ENCODE measurements around the gene CTSL.
A peak's percentile ranks its signal among the peaks of the same experiment; 100 is the strongest.
"Not testable (repeated sequence)": the region's sequence is repeated elsewhere in the genome, so short reads cannot be mapped to it uniquely, and the experiment has no call there.

Gene CTSL

DNA sequence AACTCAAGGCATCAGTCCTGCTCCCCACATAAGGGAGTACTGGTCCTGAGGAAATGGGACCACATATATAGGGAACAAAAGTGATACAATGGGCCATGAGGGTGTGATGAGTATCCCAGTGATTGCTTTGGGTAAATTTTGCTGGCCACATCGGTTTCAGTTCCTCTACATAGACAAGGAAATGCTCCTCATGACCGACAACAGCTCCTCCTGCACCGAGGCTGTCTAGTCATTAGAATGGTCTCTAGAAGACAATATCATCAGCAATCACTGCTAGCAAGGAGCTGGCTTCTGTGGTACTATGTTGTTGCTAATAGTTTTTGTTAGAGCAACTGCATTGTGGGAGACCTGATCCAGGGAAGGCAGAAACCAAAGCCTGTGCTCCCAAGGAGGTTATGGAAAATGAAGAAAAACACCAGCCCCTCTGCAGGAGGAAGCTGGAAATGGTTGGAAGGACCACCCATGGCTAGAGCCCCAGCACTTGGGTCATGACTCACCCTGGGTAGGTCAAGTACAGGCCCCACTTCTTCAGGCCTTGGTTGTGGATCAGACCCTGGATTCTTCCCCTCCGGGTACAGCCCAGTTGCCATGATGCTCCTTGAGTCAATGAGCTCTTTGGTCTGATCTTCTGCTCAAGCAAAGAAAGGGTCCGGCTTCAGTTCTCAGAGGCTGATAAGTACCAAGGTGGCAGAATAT lies 3.4 kb upstream of the CTSL start:
- no peak for DNase-seq (ENCODE audit: low read depth)

DNA sequence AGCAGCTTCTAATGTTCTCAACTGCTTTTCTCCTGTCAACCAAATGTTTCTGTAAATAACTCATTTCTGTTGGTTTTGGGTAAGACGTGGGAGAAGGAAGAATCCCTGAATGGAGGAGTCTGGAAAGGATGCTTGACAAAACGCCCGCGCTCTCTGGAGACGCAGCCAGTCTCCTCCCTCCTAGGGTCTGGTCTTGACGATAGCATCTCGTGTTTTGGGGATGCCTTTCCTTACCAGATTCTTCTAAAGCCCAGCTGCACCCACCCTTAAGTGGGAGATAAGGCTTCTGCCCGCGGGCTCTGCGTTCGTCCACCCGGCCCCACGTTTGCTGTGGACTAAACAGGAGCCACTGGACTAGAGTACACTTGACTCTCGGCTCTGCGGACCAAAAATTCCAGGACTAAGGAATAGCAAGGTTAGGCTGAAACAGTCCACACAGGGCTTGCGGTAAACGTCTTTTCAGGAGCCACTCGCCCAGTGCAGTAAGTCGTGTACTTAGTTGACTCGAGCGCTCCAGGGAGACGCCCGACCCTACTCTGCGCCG lies 491 bp upstream of the CTSL start:
- DNase-seq (ENCODE audit: low read depth), result peak; percentile 41

DNA sequence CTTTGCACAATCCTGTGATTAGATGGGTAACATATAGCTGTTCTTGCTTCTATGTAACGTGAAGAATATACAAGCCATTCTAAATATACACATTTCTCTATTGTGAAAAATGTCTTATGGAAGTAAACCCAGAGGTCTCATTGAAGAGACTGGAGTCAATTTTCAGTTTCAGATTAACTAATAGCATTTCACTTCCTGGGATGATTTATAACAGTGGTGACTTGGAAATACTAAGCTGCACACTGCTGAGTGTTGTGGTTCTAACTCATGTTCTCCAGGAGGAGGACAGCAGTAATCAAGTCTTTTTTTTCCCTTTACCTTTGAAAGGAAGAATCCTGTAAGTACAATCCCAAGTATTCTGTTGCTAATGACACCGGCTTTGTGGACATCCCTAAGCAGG lies 3.3 kb downstream of the CTSL start:
- no peak for DNase-seq (ENCODE audit: low read depth)

DNA sequence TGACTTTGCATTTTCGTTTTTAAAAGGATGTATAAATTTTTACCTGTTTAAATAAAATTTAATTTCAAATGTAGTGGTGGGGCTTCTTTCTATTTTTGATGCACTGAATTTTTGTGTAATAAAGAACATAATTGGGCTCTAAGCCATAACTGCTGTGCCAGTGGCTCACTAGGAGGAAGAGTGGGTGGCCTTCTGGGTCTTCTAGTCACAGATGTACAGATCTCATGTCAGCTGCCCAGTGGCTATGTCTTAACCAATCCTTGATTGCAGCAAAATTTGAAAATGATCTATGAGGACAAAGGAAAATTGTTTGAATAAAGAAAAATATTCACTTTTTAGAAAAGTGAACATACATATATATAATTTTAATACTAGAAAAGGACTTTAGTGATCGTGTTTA lies 5.4 kb downstream of the CTSL start:
- DNase-seq (ENCODE audit: low read depth), result no peak

DNA sequence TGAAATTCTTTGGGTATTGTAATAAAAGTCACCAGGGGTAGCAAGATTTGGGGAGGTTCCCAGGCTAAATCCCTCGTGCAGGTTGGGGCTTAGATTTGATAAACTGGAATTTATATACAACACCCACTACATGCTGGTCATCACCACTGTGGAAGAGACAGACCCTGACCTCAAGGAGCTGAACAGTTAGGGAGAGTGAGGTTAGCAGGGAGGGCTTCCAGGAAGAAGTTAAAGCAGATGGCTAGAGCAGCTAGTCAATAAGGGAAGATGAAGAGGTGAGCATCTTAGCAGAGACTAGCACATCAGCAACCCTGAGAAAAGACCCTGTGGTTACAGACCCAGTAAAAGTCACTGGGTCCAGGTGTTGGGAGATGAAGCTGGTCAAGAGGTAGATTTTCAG lies 6.4 kb downstream of the CTSL start:
- no peak for DNase-seq (ENCODE audit: low read depth)

DNA sequence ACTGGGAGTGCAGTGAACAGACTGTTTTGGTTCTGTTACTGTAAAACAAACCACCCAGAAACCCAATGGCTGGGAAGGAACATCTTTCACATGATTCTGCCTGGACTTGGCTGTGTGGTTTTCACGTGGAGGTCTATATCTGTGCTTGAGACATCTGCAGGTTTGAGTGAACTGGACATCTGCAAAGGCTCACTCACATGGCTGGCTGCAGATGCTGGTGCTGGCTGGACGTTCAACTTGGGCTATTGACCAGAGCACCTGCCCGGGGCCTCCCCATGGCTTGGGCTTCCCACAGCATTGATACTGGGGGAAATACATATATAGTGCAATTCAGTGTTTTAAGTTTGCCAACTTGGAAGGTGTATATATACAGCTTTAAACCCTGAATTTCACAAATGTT lies 6.8 kb downstream of the CTSL start:
- DNase-seq (ENCODE audit: low read depth), result no peak

DNA sequence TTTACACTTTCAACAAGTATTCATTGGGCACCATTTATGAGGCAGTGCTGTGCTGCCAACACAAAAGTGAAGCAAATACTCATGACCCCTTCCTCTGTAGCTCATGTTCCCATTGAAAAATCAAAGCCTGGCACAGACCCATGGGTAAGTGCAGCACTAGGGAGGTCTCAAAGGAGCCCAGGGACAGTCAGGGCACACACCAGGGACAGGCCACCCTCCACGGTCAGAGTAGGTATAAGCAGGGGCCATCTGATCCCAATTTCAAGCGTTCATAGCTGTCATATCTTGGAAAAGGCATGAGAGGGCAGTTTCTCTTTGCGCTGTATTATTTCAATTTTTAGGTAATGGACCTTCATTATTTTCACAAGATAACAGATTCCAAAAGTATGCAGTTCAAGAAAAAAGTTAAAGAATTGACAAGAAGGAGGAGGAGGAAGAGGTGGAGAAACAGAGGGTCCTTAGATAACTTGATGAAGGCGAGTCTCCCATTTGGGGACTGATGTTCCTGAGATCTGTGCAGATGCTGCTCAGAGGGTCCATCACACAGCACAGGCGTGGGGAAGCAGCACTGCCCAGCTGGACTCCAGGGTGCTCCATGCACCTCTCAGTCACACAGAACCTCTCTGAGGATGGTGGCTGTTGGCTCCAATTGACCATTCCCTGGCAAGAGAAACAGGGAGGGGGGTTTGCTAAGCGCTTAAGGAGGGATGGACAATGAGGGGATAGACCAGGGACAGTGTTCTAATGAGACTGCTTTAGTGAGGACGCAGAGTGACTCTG lies 7.5 kb downstream of the CTSL start:
- DNase-seq (ENCODE audit: low read depth), result no peak

DNA sequence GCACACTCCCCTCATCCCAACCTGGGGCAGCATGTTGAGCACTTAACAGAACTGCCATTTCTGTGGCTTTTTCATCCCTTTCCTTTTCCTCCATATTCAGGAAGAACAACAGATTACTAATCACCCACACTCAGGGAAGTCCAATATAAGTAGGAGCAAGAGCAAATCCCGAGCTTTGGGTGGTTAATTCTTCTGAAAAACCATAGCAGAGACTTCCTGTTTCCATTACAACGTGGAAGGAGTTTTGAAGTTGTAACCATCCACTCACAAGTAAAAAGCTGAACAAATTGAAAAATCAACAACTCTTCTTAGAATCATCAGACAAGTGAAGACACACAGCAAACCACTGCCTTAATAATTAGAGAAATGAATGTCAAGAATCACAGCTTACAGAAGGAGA lies 8.2 kb downstream of the CTSL start:
- DNase-seq (ENCODE audit: low read depth), result no peak

DNA sequence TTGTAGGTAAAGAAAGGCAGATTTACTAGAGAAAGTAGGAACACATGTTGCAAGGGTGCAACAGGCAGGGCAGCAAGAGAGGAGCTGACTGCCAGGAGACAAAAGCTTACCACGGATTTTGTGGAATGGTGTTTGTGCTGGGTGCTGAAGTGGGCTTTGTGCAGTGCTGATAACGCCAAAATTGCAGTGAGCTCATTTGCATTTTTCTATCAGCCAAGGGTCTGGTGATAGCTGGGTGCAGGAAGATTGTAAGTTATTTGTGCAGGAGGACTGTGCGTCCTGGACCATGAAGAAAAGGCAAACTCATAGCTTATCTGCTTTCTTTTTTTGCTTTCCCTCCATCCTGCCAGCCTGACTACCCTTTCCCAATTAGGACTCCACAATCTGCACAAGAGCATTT lies 13.6 kb downstream of the CTSL start:
- DNase-seq (ENCODE audit: low read depth), result no peak

DNA sequence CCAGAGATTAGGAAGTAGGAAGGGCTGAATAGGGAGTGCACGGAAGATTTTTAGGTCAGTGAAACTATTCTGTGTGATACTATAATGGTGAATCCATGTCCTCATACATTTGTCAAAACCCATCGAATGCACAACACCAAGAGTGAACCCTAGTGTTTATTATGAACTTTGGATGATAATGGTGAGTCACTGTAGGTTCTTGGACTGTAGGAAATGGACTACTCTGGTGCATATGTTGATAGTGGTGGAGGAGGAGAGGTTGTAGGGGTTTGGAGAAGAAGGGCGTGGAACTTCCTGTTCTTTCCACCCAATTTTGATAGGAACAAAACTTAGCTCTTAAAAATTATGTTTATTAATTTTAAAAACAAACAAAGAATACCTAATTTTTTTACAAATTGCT lies 14.3 kb downstream of the CTSL start:
- DNase-seq (ENCODE audit: low read depth), result no peak

DNA sequence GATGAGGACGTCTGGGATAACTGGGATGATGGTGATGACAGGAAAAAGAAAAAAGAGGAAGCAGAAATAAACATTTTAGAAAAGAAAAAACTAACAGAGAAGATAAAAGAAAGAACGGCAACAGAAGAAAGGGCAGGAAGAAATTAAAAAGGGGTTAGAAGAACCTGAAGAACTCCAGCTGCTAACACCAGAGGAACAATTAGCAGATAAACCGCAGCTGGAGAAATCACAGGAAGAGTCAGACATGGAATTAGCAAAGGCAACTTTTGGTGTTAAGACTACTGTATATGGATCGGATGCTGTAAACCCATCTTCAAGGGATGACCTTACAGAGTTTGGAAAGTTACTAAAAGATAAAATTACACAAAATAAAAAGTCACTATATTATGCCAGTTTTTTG lies 15.4 kb downstream of the CTSL start:
- no peak for DNase-seq (ENCODE audit: low read depth)

DNA sequence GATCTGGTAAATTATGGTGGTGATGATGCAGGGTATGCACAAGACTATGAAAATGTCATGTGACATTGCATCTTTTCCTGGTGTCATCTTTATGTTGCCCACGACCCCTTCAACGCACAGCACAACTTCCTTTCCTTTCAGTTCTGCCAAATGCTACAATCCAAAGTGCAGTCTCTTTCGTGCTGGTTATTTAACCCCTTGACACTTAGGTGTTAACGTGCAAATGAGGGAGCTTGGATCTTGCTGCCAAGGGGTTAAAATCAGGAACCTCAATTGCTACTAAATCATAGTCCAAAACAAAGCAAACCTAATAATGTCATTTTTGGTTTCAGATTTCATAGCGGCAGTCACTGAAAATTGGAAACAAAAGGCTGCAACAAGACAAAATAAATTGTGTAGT lies 16.0 kb downstream of the CTSL start:
- DNase-seq (ENCODE audit: low read depth), result no peak

DNA sequence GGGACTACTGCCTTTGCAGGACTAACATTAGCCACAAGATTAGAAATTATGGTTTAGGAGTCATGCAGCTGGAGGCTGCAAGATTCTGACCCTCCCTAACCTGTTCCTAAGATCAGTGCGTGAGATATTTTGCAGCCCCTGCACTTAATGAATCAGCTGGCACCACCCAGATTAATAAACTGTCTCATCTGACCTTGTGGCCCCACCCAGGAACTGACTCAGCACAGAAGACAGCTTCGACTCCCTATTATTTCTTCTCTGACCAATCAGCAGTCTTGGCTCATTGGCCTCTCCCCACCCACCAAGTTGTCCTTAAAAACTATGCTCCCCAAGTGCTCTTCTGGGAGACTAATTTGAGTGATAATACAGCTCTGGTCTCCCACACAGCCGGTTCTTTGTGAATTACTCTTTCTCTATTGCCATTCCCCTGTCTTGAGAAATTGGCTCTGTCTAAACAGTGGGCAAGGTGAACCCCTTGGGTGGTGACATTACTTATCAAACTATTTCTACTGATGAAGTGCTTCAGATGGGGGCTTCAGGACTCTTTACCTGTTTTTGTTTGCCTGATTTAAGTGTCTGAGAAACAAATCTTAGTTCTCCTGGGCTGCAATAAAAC lies 17.0 kb downstream of the CTSL start:
- DNase-seq (ENCODE audit: low read depth), result peak; percentile 48

DNA sequence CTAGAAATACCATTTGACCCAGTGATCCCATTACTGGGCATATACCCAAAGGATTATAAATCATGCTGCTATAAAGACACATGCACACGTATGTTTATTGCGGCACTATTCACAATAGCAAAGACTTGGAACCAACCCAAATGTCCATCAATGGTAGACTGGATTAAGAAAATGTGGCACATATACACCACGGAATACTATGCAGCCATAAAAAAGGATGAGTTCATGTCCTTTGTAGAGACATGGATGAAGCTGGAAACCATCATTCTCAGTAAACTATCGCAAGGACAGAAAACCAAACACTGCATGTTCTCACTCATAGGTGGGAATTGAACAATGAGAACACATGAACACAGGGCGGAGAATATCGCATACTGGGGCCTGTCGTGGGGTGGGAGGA lies 18.3 kb downstream of the CTSL start:
- not testable (repeated sequence) for DNase-seq (ENCODE audit: low read depth)

DNA sequence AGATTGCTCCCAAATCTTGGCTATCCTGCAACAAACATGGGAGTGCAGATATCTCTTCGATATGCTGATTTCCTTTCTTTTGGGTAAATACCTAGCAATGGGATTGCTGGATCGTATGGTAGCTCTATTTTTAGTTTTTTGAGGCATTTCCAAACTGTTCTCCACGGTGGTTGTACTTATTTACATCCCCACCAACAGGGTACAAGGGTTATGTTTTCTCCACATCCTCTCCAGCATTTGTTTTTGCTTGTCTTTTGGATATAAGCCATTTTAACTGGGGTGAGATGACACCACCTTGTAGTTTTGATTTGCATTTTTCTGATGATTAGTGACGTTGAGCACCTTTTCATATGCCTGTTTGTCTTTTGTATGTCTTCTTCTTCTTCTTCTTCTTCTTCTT lies 20.3 kb downstream of the CTSL start:
- no peak for DNase-seq (ENCODE audit: low read depth)

DNA sequence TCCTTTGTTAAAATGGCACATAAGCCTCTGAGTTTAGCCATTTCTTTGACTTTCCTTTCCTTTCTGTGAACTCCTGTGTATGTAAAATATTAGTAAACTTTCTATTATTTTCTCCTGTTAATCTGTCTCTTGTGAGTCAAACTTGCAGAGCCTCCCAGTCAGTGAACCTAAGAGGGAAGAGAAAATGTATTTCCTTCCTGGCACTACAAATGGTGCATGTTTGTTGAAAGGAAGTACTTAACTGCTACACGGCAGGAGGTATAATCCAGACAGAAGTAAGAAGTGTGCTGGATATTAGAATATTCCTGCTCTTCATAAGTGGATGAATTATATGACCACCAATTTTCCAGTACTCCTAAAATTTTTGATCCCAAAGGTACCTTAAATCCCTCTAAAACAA lies 23.0 kb downstream of the CTSL start:
- DNase-seq (ENCODE audit: low read depth), result no peak

DNA sequence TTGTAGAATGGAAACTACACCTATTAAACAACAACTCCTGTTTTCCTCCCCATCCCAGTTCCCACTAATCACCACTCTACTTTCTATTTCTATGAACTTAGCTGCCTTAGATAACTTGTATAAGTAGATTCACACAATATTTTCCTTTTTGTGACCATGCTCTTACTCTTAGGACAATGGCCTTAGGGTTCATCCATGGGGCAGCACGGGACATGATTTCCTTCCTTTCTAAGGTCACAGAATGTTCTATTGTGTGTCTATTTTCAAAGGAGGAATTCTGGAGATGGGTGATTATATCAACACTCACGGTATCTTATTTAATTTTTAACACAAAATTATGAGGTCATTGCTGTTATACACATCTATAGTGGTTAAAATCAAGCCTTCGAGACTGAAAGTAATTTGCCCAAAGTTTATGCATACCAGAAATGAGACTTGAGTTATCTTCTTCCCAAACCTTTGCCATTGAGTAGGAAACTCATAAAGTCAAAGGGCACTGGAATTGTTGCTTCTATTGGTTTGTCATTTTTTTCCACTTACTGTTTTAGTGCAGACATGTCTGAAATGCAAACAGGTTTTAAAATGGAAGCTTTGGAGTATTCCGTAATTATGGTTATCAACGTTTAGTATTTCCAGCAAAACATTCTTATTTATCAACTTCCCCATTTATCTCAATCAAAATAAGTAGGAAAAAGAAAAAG lies 23.6 kb downstream of the CTSL start:
- no peak for DNase-seq (ENCODE audit: low read depth)

DNA sequence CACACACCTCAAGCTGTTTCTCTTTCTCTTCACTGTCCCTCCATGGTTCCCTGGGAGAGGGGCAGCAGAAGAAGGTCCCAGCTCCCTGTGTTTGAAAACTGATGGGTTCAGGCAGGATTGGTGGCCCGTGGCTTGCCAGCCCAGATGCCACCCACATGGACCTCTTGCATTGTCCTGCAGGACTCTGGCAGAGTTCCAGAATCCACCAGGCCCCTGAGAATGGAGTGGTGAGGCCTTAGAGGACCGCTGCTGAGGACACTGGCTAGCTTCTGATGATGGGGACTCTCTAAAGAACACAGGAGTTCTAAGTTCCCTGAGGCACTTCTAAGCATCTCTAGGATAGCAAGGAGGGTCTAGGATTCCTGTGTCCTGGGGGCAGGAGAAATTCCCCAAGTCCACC lies 24.8 kb downstream of the CTSL start:
- DNase-seq (ENCODE audit: low read depth), result no peak

DNA sequence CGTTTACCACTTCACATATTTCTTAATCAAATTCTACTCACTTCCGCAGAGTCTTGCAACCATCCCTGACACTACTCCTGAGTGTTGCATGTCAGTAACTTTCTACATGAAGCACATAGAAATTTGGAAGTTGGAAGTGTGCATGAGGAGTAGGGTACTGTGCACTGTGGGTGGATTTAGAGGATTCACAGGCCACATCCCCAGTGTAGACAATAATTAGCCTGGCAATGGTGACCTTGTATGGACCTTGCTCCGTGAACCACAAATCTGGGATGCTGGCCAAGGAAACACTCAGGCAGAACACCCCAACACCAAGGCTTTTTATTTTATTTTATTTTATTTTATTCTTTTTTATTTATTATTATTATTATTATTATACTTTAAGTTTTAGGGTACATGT lies 25.5 kb downstream of the CTSL start:
- DNase-seq (ENCODE audit: low read depth), result no peak

DNA sequence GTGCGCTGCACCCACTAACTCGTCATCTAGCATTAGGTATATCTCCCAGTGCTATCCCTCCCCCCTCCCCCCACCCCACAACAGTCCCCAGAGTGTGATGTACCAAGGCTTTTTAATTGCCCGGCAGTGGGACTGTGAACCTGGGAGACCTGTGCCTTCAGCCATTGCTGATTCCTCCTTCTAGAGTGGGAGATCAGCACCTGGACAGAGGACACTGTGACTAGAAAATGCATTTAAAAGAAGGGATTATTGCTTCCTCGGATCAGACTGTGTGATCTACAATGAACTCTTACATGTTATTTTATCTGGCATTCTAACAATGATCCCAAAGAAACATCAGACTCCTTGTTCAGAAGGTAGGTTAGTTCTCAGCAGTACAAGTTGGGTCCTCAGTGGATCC lies 25.9 kb downstream of the CTSL start:
- no peak for DNase-seq (ENCODE audit: low read depth)

DNA sequence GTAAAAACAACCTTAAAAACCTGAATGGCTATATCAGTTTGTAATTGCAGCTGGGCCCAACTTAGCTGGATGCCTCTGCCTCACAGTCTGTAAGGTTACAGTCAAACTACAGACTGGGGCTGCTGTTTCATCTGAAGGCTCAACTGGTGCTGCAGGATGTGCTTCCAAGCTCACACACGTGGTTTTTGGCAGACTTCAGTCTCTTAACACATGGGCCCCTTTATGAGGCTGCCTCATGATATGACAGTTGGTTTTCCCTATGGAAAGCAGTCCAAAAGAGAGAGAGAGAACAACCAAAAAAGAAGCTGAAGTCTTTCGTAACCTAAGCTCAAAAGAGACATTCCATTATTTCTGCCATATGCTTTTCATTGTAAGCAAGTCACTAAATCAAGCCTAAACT lies 27.4 kb downstream of the CTSL start:
- DNase-seq (ENCODE audit: low read depth), result no peak

DNA sequence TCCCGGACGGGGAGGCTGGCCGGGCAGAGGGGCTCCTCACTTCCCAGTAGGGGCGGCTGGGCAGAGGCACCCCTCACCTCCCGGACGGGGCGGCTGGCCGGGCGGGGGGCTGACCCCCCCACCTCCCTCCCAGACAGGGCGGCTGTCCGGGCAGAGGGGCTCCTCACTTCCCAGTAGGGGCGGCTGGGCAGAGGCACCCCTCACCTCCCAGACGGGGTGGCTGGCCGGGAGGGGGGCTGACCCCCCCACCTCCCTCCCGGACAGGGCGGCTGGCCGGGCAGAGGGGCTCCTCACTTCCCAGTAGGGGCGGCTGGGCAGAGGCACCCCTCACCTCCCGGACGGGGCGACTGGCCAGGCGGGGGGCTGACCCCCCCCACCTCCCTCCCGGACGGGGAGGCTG lies 32.4 kb downstream of the CTSL start:
- not testable (repeated sequence) for DNase-seq (ENCODE audit: low read depth)

DNA sequence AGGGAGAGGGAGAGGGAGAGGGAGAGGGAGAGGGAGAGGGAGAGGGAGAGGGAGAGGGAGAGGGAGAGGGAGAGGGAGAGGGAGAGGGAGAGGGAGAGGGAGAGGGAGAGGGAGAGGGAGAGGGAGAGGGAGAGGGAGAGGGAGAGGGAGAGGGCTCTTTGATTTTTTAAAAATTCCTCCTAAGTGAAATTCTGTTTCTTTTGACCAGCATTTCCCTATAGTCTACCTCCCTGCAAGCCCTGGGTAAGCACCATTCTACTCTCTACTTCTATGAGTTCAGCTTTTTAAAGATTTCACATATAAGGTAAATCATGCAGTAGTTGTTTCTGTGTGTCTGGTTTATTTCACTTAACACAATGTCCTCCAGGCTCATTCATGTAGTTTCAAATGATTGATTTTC lies 34.1 kb downstream of the CTSL start:
- DNase-seq (ENCODE audit: low read depth), result not testable (repeated sequence)

All from ELR (cell line).